Activated T-helper 1 cell treated with anti-CD3 and anti-CD28 coated beads, Interleukin-2, amount 50 U/mL, for 16 hours (primary cell): ENCODE measurements around the gene PRSS1.
"Not testable (repeated sequence)": the region's sequence is repeated elsewhere in the genome, so short reads cannot be mapped to it uniquely, and the experiment has no call there.

Experiments
- DNase-seq, 2 donors: peaks; one replicate each; pipeline ENCODE4 v3.0.0-alpha.2; 2020; ENCODE audit warnings: low read depth in 1 of 2, low spot score in 1 of 2

The PRSS1 gene

GRCh38 chr7:142772673-142773072, 23.4 kb downstream of the PRSS1 start:
- DNase-seq = no peak

GRCh38 chr7:142773230-142773629, 24.0 kb downstream of the PRSS1 start:
- no peak for DNase-seq

GRCh38 chr7:142773937-142774744, 24.9 kb downstream of the PRSS1 start:
- no peak for DNase-seq

- DNase-seq = no peak
Measured at GRCh38 chr7:142774826-142775225, 25.6 kb downstream of the PRSS1 start.

DNA sequence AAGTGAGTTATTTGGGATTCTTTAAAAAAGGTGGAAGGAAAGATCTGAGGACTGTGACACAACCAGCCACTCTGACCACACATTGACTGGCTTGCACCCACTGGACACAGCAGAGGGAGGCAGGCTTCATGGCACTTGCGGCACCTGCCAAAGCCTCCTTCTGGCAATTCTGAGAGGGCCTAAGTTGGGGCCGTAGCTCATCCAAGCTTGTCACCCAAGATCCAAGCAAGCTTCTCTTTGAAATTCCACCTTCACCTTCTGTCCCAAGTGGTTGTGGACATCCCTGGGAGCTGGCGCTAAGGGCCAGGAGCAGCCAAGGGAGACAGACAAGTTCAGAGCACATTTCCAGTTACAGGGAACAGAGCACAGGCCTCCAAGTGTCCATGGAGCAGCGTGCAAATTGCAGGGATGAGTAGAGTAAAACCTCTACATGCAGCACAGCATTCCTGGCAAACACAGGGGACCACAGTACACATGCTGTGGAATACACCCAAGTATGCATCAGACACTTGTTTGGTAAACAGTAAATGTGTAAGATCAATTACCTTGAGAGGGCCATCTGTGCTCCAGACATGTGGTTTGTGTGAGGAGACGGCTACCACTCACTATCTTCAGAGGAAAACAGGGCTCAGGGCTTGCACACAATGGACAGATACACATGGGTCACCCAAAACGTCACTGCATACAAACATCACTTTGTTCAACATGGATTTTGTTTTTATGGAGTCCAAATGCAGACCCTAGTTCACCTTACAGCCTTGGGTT, 26.3 kb downstream of the PRSS1 start:
- not testable (repeated sequence) for DNase-seq

DNA sequence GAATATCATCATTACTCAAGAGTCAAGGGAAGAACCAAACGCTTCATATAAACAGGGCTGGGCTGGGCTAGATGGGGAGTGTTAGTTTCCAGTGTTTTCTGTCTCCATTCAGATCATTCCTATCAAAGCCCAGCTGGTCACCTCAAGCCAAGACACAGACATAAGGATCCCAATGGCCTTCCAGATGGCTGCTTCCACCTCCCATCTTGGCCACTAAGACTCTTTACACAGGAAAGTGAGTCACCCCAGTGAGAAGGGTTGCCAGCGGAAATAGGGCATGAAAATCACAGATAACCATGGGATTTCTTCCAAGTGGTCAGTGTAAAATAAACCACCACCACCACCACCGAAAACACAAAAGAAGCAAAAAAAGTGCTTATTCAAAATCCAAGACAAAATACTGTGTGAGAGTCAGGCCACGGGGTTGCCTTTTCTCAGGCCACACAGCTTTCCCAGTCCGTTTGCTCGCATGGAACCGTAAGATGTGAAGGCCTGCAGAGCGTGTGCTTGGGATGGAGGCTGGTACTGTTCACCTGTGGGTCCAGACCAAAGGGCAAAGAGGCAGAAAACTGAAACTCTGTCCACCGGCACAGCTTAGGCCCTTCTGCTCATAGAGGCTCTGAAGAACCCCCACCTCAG, 27.1 kb downstream of the PRSS1 start:
- DNase-seq = no peak

DNA sequence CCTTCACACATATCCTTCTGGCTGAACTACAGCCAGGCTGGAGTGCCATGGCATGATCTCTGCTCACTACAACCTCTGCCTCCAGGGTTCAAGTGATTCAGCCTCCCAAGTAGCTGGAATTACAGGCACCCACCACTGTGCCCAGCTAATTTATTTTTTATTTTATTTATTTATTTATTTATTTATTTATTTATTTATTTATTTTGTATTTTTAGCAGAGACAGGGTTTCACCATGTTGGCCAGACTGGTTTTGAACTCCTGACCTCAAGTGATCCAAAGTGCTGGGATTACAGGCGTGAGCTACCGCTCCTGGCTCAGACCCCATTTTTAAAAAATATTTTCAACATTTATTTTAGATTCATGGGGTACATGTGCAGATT, 27.6 kb downstream of the PRSS1 start:
- DNase-seq = not testable (repeated sequence)

GRCh38 chr7:142777318-142777717, 28.0 kb downstream of the PRSS1 start:
- DNase-seq = no peak

DNA sequence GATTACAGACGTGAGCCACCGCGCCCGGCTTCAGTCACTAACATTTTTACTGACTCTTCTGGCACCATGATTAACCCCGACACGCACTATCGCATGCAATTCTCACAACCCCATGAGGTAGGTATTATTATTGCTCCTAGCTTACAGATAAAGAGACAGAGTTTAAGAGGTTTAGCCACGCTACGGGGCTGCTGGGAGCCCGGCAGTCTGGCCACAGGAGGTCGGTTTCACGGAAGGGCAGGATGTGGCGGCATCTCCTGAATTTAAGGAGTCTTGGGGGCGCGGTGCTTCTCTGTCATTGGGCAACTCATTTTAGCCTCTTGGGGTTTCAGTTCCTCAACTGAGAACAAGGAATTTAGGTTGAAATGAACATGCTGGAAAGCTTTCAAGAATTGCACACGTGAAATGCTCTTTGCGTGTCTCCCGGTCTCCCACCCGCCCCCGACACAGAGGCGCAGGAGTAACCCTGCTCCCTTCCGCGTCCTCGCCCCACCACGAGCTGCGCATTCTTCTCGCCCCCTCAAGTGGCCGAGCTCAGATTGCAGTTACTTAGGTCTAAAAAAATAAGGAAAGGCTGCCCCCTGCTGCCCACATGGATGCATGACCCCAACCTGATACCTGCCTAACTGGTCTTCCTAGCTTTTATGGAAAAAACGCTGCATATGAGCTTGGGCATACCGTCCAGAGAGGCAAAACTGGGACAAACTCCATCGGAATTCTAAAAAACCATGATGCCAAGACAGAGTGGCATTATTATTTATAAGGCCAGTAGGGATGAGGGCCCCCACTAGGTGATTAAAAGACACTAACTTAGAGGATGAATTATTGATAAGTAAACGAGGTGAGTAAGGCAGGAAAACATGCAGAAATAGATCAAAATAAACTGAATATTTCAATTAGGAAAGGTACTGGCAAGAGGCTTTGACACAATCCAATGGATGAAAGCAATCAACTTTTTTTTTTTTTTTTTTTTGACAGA, 33.9 kb downstream of the PRSS1 start:
- peak; percentile 46 to 60 for DNase-seq

GRCh38 chr7:142784096-142784495, 34.8 kb downstream of the PRSS1 start:
- no peak for DNase-seq

DNA sequence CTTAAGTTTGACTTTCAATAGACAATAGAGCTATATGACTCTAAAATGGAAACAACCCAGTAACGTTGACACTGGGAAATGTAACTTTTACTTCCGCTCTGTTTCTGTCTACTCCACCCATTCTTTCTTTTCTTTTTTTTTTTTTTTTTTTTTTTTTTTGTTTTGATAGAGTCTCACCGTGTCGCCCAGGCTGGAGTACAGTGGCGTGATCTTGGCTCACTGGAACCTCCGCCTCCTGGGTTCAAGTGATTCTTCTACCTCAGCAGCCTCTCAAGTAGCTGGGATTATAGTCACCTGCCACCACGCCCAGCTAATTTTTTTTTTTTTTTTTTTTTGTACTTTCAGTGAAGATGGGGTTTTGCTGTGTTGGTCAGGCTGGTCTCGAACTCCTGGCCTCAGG, 35.4 kb downstream of the PRSS1 start:
- DNase-seq = peak in 1 of 2 donors; percentile 6

GRCh38 chr7:142785841-142786250, 36.6 kb downstream of the PRSS1 start:
- DNase-seq = peak; percentile 38 to 58

GRCh38 chr7:142787034-142787768, 37.9 kb downstream of the PRSS1 start:
- DNase-seq = no peak

DNA sequence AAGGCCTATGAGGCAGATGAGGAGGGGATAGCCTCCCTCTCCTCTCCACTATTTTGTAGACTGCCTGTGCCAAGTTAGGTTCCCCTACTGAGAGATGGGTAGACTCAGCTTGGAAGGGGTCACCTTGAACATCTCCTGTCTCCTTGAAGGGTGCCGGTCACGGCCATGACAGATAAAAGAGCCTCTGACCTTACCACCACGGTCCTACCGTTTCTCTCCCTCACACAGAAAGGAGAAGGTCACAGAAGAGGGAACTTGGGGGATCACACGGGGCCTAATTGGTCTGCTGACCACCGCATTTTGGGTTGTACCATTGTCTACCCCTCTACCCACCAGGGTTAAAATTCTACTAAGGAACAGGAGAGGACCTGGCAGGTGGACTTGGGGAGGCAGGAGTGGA, 38.5 kb downstream of the PRSS1 start:
- no peak for DNase-seq

GRCh38 chr7:142788303-142789289, 39.3 kb downstream of the PRSS1 start:
- no peak for DNase-seq

- no peak for DNase-seq
Measured at GRCh38 chr7:142789441-142789840, 40.2 kb downstream of the PRSS1 start.

DNA sequence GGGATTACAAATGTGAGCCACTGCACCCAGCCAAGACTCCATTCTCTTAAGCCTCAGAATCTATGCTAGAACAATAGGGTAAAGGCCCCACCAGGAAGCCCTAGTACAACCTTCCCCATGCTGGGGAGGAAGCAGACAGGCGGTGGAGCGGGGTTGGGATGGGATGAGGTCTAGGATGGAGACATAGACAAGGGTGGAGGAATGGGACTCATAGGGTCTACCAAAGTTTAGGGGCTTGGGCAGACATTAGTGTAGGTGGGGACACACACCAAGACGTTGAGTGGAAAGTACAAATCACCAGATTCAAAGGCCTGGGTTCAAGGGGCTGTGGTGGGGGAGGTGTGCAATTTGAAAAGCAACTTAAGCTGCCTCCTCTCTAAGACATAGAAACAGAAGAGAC, 40.8 kb downstream of the PRSS1 start:
- DNase-seq = no peak

- DNase-seq = no peak
Measured at GRCh38 chr7:142790555-142790954, 41.3 kb downstream of the PRSS1 start.

DNA sequence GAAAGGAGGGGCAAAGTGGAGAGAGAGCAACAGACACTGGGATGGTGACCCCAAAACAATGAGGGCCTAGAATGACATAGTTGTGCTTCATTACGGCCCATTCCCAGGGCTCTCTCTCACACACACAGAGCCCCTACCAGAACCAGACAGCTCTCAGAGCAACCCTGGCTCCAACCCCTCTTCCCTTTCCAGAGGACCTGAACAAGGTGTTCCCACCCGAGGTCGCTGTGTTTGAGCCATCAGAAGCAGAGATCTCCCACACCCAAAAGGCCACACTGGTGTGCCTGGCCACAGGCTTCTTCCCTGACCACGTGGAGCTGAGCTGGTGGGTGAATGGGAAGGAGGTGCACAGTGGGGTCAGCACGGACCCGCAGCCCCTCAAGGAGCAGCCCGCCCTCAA, 42.2 kb downstream of the PRSS1 start:
- DNase-seq = no peak
